Fibroblast of peridontal ligament (primary cell): ENCODE results near the gene PRDM12.
A peak's percentile ranks its signal among the peaks of the same experiment; 100 is the strongest.
"Not testable (repeated sequence)": the region's sequence is repeated elsewhere in the genome, so short reads cannot be mapped to it uniquely, and the experiment has no call there.

Source experiments
- DNase-seq: peaks from one replicate; pipeline ENCODE4 v3.0.0-alpha.2; 2010; ENCODE audit errors: extremely low read depth

PRDM12 gene

DNA sequence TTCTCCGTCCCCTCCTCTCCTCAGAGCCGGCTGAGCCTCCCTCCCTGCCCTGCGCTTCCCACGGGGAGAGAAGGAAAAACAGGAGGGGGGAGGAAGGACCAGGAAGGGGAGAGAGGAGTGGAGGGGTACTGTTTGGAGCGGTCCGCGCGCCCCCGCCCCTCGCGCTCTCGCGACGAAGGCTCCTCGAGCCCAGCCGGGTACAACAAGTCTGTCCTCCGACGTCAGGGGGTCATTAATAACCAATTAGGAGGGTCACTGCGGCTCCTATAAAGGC lies 480 bp upstream of the PRDM12 start:
- DNase-seq = no peak

DNA sequence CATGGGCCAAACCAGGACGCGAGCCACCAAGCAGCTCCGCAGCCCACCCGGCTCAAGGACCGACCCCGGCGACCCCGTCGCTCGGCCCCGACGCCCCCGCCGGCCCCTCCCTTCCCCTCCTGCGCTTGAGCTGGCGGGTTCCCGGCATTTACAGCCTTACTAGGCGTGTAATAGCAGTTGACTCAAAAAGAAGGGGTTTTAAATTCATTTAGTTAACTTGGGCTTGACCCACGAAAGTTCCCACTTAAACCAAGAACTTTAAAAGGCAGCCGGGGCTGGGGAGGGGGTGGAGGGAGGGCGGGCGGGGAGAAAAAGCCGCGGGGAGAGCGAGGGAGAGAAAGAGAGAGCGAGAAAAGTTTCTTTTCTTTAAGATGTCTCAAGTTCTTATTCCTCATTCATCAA lies 636 bp downstream of the PRDM12 start:
- no peak for DNase-seq

DNA sequence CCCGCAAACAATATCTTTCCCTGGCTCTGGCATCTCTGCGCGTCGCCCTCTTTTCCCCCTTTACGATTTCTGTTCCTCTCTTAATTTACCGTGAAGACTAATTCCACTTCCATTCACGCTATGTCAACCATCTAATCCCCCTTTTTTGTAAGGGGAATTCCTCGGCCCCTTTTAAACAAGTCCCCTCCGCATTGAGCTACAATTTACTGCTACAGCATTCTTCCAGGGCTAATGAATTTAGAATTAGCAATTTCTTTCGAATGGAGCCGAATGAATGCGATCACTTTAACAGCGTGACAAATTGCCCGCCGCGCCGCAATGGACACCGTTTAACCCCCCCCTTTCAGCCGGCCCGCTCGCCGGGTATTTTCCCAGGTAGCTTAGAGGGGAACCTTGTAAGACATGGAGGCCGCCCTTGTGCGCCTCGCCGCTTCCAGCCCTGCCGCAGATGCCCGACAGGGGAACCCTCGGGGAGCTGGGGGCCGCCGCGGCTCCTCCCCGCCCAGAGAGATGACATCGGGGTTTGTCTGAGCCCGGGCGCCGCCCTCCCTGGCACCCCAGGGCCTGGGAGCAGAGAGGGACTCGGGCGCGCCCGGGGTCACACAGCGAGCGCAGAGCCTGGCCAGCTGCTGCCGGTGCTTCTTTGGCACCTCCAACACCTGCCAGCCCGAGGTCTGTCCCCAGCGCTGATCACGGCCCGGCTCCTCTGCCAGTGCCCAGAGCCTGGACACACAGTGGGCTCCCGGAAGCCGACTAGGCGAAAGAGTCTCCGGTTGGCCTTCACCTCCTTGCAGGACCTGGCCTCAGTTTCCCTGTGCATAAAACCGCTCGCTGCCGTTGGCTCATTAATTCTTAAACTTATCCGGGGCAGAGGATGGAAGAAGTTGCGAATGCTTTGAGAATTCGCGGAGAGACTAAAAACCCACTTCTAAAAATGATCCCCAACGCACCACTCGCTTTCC lies 1.3 kb downstream of the PRDM12 start:
- DNase-seq = peak; percentile 2

DNA sequence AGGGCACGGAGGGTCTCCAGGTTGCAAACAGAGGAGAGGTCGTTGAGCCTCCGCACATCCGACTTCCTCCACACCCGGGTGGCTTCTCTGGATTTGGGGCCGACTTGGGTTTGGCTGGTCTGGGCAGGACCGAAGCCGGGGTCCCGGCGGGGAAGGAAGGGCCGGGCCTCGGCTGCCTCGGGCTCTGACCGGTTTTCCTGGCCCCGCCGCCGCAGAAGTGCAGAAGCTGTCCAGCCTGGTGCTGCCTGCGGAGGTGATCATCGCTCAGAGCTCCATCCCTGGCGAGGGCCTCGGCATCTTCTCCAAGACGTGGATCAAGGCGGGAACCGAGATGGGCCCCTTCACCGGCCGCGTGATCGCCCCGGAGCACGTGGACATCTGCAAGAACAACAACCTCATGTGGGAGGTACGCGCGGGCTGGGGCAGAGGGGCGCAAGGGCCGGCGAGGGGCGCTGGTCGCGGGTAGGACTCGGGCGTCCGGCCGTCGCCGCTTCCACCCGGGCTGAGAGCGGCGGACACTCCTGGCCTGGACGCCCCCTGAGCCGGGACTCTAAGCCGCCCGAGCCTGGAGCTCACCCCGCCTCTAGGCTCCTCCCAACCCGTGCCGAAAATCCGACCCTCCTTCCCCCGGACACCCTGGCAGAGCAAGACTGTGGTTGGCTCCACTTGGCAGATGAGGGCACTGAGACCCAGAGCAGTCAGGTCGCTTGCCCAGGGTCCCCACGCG lies 2.2 kb downstream of the PRDM12 start:
- DNase-seq = no peak

DNA sequence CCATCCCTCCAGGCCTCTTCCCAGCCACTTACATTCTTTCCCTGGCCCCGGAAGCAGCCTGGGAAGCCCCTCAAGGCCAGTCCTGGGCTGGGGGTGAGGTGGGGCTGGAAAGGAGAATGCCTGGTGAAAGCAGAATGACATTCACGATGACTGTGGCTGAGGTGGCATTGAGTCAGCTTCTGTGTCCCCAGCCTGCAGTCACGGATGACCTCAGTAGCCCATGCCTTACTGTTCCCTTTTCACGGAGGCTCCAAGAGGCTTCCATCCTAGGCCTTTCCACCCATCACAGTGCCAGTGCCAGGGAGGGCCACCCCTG lies 2.7 kb downstream of the PRDM12 start:
- no peak for DNase-seq

DNA sequence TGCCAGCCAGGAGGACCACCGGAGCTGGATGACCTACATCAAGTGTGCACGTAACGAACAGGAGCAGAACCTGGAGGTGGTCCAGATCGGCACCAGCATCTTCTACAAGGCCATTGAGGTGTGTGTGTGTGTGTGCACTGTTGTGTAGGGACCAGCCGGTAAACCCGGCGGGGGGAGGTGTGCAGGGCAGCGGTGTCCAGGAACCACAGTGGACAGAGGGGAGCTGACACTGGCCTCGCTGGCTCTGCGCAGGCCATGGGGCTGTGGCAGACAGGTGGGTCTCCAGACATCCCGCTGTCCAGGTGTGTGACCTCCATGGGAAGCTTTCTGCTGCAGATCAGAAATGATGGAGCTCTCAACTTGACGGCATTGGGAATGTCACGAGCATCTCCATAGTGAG lies 3.8 kb downstream of the PRDM12 start:
- DNase-seq = no peak

DNA sequence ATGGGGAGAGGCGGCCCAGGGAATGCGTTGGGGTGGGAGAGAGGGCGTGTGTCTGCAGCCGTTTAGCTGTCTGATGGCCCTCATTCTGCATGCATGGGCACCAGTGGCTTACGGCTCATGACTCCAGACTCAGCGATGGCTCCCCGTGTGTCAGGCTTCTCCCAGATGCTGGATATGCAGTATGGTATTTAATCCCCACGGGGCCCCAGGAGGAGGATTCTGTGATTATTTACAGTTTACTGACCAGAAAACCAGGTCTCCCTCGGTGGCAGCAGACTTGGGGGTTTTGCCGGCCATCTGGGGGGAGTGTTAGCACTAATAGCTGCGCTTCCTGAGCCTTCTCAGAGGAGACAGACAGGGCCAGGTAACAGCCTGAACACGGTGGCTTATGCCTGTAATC lies 4.3 kb downstream of the PRDM12 start:
- DNase-seq = no peak

DNA sequence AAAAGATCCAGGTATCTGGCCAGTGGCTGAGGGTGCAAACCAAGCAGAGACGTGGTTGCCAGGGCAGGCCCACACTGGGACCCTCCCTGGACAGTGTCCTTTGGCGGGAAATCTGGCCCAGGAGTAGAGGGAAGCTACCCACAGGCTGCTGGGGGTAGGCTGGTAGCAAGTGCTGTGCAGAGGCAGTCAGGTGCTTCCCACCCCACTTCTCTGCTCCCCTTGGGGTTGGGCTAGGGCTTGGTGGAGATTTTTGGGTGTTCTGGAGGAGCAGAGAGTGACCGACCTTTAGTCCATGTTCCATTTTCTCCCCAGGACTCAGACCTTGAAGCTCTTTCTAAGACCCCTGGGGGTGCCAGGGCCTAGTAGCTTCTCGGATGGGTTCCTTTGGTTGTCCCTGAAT lies 5.6 kb downstream of the PRDM12 start:
- DNase-seq = no peak

DNA sequence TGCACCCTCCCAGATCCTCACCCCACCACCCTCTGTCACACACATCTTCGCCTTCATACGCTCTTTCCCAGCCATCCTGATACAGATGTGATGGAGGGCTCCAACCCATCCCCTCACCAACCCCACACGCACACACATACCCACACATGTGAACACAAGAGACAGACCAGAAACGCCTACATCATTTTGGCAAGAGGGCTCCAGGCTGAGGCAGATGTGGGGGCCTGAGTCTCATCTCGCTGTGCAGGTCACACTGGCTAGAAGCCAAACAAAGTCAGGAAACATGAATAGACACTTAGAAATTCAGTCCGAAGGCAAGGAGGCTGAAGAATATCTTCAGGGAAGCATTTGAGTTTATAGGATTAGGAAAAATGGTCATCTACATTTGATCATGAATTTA lies 6.2 kb downstream of the PRDM12 start:
- no peak for DNase-seq

DNA sequence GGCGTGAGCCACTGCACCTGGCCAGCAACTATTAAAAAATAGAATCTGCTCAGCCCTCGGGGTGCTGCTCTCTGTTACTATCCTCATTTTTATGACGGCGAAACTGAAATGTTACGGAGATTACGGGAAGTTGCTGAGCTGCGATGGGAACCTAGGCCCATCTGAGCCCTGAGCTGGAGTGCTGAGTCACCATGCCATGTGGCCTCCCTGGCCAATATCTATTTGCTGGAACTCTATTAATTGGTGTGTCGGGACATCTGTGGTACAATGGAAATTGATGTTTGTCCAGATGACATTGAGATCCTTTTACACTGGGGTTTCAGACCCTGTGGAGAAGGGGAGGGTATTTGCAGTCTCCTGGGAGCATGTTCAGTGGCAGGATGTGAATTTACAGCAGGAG lies 8.1 kb downstream of the PRDM12 start:
- DNase-seq = no peak

DNA sequence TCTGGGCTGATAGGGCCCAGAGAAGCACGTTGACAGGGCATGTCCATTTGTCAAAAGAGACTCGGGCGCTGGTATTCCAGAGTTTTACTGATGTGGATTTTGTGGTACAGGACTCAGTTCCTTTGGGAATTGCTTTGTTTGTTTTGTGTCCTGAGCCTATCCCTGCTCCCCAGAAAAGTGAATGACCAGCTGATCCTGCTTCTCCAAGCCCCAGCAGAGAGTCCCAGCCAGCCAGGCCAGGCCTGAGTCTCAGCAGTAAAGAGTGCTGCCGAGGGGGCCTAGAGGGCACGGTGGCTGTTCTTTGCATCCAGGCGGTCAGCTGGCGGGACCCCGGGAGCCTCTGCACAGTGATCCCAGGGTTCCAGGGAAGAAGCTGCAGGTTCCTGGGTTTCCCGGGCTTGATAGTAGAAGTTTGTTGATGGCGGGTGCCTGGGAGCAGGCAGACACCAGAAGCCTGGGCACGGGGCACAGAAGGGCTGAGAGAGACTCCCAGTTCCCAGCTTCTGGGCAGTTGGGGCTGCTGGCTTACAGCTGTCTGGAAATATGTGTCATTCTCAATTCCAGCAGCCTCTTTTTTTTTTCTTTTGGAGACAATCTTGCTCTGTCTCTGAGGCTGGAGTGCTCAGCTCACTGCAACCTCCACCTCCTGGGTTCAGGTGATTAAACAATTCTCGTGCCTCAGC lies 8.7 kb downstream of the PRDM12 start:
- peak; percentile 7 for DNase-seq

DNA sequence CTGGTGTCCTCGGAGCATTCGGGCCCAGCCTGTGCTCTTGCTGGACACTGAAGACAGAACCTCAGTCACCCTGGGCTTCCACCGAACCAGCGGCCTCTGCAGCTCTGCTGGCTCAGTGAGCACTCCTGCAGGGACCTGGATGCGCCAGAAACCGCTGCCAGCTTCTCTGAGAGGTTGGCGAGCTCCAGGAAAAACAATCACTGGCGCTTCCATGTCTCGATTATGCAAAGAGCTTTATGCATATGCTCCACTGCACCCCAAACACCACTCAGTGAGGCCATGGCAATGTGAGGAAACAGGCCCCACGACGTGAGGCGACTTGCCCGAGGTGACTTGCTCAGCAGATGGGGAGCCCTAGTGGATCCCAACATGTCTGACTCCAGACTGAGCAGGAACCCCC lies 11.0 kb downstream of the PRDM12 start:
- no peak for DNase-seq

DNA sequence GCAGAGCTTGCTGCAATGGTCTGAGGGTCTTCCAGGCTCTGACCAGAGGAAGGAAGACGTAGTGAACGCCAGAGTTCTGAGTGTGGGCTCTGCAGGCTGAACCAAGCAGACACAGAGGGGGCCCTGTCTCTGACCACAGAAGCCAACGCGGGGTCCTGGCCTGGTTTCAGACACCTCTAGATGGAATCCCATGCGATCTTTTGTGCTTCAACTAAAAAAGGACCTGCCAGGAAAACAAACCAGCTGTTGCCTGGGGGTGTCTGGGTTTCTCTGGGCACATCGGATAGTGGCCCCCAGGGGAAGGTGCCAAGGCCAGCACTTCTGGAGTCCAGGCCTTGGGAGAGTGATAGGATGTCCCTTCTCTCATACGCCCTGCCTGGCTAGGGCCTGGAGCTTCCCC lies 12.9 kb downstream of the PRDM12 start:
- DNase-seq = no peak

DNA sequence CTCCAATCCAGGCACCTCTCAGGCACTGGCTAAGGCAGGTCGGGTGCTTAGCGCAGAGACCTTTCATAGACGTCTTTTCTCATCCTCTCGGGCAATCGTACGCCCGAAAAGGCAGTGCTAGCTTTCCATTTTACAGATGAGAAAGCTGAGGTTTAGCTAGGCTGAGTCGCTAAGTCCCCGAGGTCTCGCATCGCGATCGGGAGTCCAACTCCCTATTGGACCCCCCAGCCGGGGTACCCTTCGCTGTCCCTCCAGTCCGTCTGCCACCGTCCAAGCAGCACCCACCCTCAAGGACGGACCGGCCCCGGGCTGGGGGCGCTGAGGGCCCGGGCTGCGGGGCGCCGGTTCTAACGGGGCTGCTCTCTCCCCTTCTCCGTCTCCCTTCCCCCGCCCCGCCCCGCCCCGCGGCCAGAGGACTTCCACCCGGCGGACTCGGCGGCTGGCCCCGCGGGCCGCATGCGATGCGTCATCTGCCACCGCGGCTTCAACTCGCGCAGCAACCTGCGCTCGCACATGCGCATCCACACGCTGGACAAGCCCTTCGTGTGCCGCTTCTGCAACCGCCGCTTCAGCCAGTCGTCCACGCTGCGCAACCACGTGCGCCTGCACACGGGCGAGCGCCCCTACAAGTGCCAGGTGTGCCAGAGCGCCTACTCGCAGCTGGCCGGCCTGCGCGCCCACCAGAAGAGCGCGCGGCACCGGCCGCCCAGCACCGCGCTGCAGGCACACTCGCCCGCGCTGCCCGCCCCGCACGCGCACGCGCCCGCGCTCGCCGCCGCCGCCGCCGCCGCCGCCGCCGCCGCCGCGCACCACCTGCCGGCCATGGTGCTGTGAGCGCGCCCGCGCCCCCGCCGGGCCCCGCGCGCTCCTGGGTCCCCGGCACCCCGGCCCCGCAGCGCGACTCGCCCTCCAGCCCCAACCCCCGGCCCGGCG lies 16.7 kb downstream of the PRDM12 start:
- peak; percentile 65 for DNase-seq

DNA sequence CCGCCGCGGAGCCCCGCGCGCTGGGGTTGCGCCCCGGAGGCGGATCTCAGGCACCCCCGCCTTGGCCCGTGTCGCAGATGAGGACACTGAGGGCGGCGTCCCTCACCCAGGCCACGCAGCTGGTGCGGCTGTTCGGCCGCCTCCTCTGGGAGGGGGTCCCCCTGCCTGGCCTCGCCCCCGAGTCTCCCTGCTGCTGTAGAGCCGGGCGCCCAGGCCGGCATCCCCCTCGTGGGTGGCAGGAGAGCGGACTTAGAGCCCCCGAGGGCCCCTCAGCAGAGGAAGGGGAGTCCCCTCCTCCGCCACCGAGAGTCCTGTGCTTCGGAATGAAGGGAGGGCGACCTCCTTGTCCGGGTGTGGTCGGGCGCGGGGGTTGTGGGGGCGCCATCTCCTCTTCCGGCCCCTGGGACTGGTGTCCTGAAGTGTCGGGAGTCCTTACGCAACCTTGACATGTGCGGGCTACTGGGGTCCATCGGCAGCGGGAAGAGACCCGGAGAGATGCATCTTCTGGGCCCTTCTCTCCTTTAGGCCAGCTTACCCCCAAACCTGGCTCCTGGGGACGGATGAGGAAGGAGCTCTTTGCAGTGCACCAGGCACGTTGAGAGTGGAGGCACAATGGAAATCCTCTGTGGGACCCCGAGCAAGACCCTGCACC lies 17.5 kb downstream of the PRDM12 start:
- no peak for DNase-seq

DNA sequence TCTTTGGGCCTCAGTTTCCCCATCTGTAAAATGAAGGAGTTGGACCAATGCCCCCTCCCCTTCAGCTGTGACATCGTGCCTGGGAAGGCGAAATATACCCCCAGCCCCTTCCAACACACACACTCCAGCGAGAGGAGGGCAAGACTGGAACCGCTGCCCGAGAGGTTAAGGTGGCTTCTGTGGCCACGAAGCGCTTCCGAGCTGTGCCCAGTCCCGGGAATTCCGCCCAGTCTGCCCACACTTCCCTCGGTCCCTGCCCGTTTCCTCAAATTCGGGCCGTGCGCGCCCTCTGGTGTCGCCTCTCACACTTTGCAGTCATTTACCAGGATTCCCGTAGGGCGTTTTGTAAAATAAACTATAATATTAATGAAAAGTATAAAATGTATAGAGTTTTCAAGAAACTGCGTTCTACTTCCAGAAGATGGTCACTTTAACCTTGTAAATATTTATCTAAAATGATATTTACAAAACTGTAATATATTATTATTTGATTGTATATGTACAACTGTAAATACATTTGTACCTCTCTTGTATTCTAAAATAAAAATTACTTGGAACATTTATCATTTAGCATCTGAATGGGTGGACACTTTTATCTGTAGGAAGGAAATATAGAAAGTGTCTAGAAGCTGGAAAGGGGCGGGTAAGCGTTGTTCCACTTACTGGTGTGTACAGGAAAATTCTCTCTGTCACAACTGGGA lies 18.2 kb downstream of the PRDM12 start:
- peak; percentile 74 for DNase-seq

DNA sequence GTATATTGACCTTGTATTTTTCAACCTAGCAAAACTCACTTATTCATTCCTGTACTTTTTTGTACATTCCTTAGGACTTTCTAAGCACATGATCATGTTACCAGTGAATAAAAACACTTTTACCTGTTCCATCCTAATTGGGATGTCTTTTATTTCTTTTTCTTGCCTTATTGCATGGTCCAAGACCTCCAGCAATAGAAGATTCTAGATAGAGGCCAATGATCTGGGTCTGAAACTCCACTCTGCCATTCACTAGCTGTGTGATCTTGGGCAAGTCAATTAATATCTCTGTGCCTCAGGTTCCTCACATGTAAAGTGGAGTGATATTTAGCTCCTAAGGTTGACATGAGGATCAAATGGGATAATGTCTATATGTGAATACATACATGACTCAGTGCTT lies 20.7 kb downstream of the PRDM12 start:
- DNase-seq = no peak

DNA sequence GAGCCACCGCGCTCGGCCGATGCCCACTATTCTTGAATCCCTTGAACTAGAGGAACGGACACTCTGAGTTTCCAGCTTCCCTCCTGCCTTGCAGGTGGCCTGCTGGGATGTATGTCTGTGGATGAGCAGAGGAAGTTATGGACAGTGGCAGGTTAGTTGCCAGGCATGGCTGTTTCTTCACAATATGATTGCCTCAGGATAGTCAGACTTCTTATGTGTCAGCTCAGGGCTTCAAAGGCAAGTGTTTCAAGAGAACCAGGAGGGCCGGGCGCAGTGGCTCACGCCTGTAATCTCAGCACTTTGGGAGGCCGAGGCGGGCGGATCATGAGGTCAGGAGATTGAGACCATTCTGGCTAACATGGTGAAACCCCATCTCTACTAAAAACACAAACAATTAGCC lies 21.6 kb downstream of the PRDM12 start:
- not testable (repeated sequence) for DNase-seq

DNA sequence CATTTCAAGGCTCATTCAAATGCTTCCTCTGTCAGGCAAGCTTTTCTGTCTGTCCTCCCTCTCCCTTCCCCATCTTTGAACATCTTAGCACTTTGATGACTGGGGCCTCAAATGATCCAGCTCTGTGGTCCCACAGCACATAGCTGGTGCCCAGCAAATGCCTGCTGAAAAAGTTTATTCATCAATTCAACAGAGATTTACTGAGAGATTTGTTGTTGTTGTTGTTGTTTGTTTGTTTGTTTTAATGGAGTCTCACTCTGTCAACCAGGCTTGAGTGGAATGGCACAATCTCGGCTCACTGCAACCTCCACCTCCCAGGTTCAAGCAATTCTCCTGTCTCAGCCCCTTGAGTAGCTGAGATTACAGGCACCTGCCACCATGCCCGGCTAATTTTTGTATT lies 23.2 kb downstream of the PRDM12 start:
- DNase-seq = no peak

DNA sequence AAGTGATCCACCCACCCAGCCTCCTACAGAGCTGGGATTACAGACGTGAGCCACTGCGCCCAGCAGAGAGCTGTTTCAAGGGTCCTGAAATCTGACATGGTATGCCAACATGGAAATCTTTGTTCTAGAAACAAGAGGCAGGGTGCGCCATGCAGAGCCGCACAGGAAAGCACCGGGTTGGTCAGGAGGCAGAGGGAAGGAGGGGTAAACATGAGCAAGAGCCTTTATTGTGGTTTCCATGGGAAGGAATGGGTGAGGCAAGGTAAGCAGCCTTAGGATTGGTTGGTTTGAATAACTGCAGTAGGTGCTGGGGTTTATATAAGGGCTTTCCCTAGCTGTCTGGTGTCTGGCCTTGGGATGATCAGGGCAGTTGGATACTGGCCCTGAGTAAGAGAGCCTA lies 23.7 kb downstream of the PRDM12 start:
- no peak for DNase-seq

DNA sequence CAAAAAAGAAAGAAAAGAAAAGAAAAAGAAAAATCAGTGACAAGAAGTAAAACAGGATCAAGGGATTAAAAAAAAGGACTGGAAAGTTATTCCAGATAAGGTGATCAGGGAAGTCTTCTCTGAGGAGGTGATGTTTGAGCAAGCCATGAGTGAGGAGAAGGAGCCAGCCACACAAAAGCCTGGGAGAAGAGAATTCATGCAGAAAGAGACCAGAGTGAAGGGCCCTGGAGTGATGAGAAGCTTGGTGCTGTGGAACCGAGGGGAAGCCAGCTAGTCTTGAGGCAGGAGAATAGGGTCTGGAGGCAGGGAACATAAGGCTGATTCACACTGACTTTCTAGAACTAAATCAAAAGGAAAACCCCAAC lies 25.2 kb downstream of the PRDM12 start:
- no peak for DNase-seq
